GM10266 (cell line): ENCODE results near the gene TJP3.

Experiments used
- DNase-seq: peaks from one replicate; pipeline ENCODE4 v3.0.0; 2012; ENCODE audit errors: extremely low spot score
- CTCF ChIP-seq: IDR thresholded peaks from 2 replicates; pipeline ENCODE4 v1.5.1; 2012; ENCODE audit warnings: mild to moderate bottlenecking, low read depth; ENCODE audit not compliant: control insufficient read depth, insufficient read depth; ENCODE audit errors: missing control alignments

Gene TJP3

GRCh38 chr19:3687393-3687773, 20.8 kb upstream of the TJP3 start:
- DNase-seq, result no peak

GRCh38 chr19:3687774-3688706, 20.1 kb upstream of the TJP3 start:
- TF ChIP-seq CTCF, result peak; percentile 9
- peak; percentile 75 for DNase-seq

More at GRCh38 chr19:3687393-3687773, 20.8 kb upstream of the TJP3 start:
- TF ChIP-seq CTCF, result no peak

GRCh38 chr19:3690551-3691371, 17.4 kb upstream of the TJP3 start:
- no peak for TF ChIP-seq CTCF
- no peak for DNase-seq

- no peak for TF ChIP-seq CTCF
- DNase-seq, result no peak
Observed at GRCh38 chr19:3691372-3691716, 16.8 kb upstream of the TJP3 start.

GRCh38 chr19:3691726-3692125, 16.5 kb upstream of the TJP3 start:
- no peak for TF ChIP-seq CTCF
- no peak for DNase-seq

GRCh38 chr19:3692141-3693024, 15.8 kb upstream of the TJP3 start:
- DNase-seq, result no peak
- TF ChIP-seq CTCF, result peak; percentile 48
